ACHN (cell line): Measurements from ENCODE around the gene RIMS4.
"Not testable (repeated sequence)": the region's sequence is repeated elsewhere in the genome, so short reads cannot be mapped to it uniquely, and the experiment has no call there.

Experiments used
- DNase-seq: peaks from one replicate; pipeline ENCODE4 v3.0.0-alpha.2; 2015
- in situ Hi-C: cut with HindIII; loops from 2 replicates; pipeline ENCODE4 v1.10.0; 2017; ENCODE audit warnings: low sequenced_read_pairs, low pct_ligation_motif_present, low pct_unique_long_range_greater_than_20kb

Gene RIMS4

GRCh38 chr20:44771172-44771535 lies 39.2 kb downstream of the RIMS4 start:
- in situ Hi-C loops, result no loop called here

GRCh38 chr20:44770484-44771171 lies 39.7 kb downstream of the RIMS4 start:
- DNase-seq, result no peak
- in situ Hi-C loops, result no loop called here

More at GRCh38 chr20:44771172-44771535, 39.2 kb downstream of the RIMS4 start:
- no peak for DNase-seq

- no peak for DNase-seq
- in situ Hi-C loops, result no loop called here
Observed at GRCh38 chr20:44769481-44769863, 40.9 kb downstream of the RIMS4 start.

- no peak for DNase-seq
- in situ Hi-C loops, result no loop called here
Observed at GRCh38 chr20:44768854-44769480, 41.4 kb downstream of the RIMS4 start.

GRCh38 chr20:44768256-44768655 lies 42.1 kb downstream of the RIMS4 start:
- no peak for DNase-seq
- in situ Hi-C loops, result no loop called here

- DNase-seq, result peak; percentile 13
- in situ Hi-C loops, result no loop called here
Observed at GRCh38 chr20:44765701-44766347, 44.5 kb downstream of the RIMS4 start.

- in situ Hi-C loops, result no loop called here
- no peak for DNase-seq
Observed at GRCh38 chr20:44765091-44765490, 45.3 kb downstream of the RIMS4 start.

GRCh38 chr20:44763798-44764197 lies 46.5 kb downstream of the RIMS4 start:
- in situ Hi-C loops, DNase-seq: not testable (repeated sequence)

- DNase-seq, result no peak
- in situ Hi-C loops, result no loop called here
Observed at GRCh38 chr20:44762466-44763140, 47.7 kb downstream of the RIMS4 start.

GRCh38 chr20:44761423-44761822 lies 48.9 kb downstream of the RIMS4 start:
- DNase-seq, result no peak
- in situ Hi-C loops, result no loop called here

- in situ Hi-C loops, result no loop called here
- DNase-seq, result no peak
Observed at GRCh38 chr20:44759595-44759994, 50.8 kb downstream of the RIMS4 start.

- in situ Hi-C loops, result no loop called here
Observed at GRCh38 chr20:44758247-44759101, 51.9 kb downstream of the RIMS4 start.

GRCh38 chr20:44756956-44757355 lies 53.4 kb downstream of the RIMS4 start:
- in situ Hi-C loops, result no loop called here
- no peak for DNase-seq

More at GRCh38 chr20:44758247-44759101, 51.9 kb downstream of the RIMS4 start:
- no peak for DNase-seq

- DNase-seq, result no peak
- in situ Hi-C loops, result no loop called here
Observed at GRCh38 chr20:44756011-44756688, 54.2 kb downstream of the RIMS4 start.

GRCh38 chr20:44754554-44754953 lies 55.8 kb downstream of the RIMS4 start:
- in situ Hi-C loops, result no loop called here

GRCh38 chr20:44752099-44752931 lies 58.0 kb downstream of the RIMS4 start:
- no peak for DNase-seq
- in situ Hi-C loops, result no loop called here

More at GRCh38 chr20:44754554-44754953, 55.8 kb downstream of the RIMS4 start:
- DNase-seq, result no peak
